ENCODE data around the gene GLCCI1.

The GLCCI1 gene

DNA sequence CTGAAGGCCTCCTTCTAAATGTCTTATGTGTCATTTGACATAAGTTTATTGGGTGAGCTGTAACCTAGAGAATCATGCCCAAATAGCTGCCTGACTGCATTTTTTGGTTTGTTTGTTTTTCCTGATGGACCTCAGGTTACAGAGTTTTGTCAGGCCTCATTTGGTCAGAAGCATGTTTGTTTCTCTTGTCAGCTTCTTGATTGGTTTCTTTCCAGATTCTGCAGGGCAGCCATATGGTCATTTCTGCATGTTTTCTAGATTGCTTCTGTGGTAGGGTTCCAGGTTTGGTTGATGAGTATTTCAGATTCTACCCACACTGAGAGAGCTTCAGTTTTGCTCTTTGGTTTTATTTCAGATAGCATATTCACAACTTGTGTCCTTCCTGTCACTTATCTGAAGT lies 28.0 kb downstream of the GLCCI1 start:
- Histone ChIP-seq H3K4me3 (no peak overlapping the region), H3K27ac (no peak overlapping the region)
- DNase-seq (ENCODE audit: low spot score), result no peak
- TF ChIP-seq, protein P1, sequence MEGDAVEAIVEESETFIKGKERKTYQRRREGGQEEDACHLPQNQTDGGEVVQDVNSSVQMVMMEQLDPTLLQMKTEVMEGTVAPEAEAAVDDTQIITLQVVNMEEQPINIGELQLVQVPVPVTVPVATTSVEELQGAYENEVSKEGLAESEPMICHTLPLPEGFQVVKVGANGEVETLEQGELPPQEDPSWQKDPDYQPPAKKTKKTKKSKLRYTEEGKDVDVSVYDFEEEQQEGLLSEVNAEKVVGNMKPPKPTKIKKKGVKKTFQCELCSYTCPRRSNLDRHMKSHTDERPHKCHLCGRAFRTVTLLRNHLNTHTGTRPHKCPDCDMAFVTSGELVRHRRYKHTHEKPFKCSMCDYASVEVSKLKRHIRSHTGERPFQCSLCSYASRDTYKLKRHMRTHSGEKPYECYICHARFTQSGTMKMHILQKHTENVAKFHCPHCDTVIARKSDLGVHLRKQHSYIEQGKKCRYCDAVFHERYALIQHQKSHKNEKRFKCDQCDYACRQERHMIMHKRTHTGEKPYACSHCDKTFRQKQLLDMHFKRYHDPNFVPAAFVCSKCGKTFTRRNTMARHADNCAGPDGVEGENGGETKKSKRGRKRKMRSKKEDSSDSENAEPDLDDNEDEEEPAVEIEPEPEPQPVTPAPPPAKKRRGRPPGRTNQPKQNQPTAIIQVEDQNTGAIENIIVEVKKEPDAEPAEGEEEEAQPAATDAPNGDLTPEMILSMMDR (IDR thresholded peaks at IDR 0.05), result no peak

DNA sequence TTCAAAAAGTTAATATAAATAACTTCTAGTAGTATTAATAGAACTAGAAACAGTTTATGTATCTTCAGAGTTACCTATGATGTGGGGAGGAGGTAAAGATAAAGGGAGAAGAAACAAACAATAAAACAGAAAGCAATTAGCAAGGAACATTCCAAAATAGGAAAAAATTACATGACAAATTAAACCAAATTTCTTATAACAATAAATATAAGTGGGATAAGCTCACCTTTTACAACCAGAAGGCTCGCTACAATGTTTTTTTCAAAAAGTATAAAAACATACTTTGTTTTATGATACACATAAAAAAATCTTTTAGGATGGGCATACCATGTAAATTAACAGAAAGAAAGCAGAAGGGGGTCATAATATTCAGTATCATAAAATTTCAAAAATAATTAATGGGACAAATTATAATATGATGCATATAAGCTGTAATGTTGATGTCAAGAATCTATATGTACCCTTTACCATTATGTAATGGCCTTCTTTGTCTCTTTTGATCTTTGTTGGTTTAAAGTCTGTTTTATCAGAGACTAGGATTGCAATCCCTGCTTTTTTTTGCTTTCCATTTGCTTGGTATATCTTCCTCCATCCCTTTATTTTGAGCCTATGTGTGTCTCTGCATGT lies 31.8 kb downstream of the GLCCI1 start:
- H3K27ac ChIP-seq, result no peak overlapping the region
- H3K4me3 ChIP-seq, result no peak overlapping the region
- TF ChIP-seq, protein P1 (IDR thresholded peaks at IDR 0.05), result no peak
- DNase-seq (ENCODE audit: low spot score), result no peak

DNA sequence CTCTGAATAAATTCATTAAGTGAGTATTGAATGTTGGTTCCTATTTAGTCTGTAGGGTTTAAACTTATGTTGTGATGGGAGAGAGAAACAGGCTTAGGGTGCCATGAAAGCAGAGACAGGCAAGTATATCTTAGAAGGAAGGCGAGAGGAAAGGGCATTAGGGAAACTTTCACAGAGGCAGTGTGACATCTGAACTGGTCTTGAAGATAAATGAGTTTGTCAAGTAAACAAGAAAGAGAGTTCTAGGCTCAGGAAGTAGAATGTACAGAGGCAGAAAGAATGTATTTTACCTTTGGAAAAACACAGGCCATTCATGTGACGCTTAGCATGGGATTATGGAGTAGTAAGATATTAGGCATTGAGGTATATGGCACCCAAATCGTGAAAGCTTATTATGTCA lies 34.5 kb downstream of the GLCCI1 start:
- no peak overlapping the region for H3K27ac ChIP-seq

DNA sequence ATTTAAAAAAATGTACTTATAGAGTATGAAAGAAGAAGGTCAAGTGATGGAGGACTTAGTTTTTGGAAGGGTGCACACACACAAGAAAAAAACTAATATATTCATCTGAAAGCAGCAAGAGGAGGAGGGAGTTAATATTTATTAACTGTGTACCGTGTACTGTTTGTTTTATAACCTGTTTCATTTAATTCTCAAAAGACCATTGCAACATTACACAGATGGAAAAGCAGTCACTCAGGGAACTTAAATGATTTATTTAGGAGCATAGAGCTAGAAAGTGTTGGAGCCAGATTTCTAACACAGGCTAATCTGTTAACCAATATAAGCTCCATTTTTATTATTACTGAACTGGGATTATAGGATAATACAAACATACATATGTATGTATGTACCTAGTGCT lies 36.7 kb downstream of the GLCCI1 start:
- H3K27ac ChIP-seq, result no peak overlapping the region
- no peak overlapping the region for H3K4me3 ChIP-seq
- DNase-seq (ENCODE audit: low spot score), result no peak
- TF ChIP-seq, protein P1 (IDR thresholded peaks at IDR 0.05), result no peak

More for the DNA sequence above, 34.5 kb downstream of the GLCCI1 start:
- H3K4me3 ChIP-seq, result no peak overlapping the region
- no peak for DNase-seq (ENCODE audit: low spot score)
- TF ChIP-seq, protein P1 (IDR thresholded peaks at IDR 0.05), result no peak

DNA sequence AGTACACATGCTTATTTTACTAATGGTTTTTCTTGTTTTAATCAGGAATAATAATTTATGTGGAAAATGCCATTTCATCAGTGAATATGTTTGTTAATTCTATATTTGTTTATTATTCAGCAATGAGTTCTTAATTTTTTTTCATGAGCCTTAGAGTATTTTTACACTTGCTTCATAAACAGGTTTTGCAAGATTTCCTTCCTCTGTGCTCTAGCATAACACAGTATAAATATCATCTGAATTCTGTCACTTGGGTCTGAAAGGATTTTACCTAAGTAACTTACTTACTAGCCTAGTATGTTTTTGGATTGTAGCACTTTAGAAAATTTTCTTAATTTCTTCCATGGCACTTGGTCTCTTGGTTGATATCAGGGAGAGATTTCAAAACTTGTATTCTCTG lies 45.8 kb downstream of the GLCCI1 start:
- no peak overlapping the region for H3K4me3 ChIP-seq
- no peak for DNase-seq (ENCODE audit: low spot score)

DNA sequence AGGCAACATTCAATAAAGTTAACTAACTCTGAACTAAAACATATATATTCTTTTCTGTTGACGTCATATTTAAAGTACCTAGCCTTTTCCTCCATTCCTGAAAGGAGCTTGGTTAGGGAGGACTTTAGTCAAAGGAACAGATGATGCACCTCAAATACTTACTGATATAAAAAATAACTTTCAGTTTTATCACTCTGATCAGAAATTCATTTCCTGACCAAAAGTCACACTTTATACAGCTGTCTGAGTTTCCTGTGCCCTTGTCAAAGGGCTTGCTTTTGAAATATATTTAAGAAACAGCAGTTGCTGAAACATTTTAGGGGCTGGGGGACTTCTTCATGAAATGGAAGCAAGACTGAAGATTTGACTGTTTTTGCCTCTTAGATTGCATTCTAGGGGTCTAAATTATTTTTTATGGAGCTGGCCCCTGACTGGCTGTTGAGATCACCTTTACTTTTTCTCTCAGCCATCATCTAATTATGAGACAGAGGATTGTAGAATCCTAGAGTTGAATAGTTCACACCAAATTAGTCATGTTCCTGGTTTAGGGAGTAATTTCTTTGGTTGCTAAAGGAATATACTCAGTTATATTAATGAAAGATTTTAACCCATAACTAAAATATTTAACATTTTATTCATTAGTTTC lies 46.6 kb downstream of the GLCCI1 start:
- Histone ChIP-seq H3K4me3 (no peak overlapping the region), H3K27ac (no peak overlapping the region)
- TF ChIP-seq, protein P1 (IDR thresholded peaks at IDR 0.05), result no peak
- no peak for DNase-seq (ENCODE audit: low spot score)

More for the DNA sequence above, 45.8 kb downstream of the GLCCI1 start:
- TF ChIP-seq, protein P1 (IDR thresholded peaks at IDR 0.05), result no peak
- H3K27ac ChIP-seq, result no peak overlapping the region

DNA sequence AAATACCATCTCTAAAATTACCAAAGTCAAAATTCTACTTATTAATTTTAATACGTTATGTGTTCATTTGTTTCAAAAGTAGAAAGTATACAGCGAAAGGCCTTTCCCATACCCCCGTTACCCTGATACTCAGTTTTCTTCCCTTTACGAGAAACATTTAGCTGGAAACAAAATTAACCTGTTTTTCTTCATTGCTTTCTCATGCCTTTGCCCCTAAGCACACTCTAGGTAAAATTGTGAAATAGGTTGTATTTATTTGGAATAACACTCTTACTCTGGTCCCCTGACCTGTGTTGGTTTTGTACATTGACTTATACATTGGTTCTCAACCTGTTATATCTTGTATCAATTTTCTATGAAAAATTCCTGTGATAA lies 47.1 kb downstream of the GLCCI1 start:
- TF ChIP-seq, protein P1 (IDR thresholded peaks at IDR 0.05), result no peak
- no peak overlapping the region for H3K27ac ChIP-seq
- H3K4me3 ChIP-seq, result no peak overlapping the region
- no peak for DNase-seq (ENCODE audit: low spot score)

Data from coronary artery (tissue), 2 donors.